GM04504 (cell line): ENCODE data around the gene FAM168A.

Experiments
- DNase-seq: peaks from one replicate; pipeline ENCODE4 v3.0.0-alpha.2; 2012; ENCODE audit warnings: low read depth

FAM168A gene

GRCh38 chr11:73388265-73389133 is 209.4 kb downstream of the FAM168A start:
- DNase-seq = no peak

GRCh38 chr11:73387594-73388264 is 210.2 kb downstream of the FAM168A start:
- no peak for DNase-seq

- DNase-seq = no peak
These were observed 211.4 kb downstream of the FAM168A start for GRCh38 chr11:73386546-73386945.

- no peak for DNase-seq
These were observed 211.9 kb downstream of the FAM168A start for GRCh38 chr11:73386016-73386415.

GRCh38 chr11:73384872-73385689 is 212.8 kb downstream of the FAM168A start:
- no peak for DNase-seq

- DNase-seq = no peak
These were observed 213.4 kb downstream of the FAM168A start for GRCh38 chr11:73384531-73384871.

GRCh38 chr11:73384125-73384441 is 213.8 kb downstream of the FAM168A start:
- DNase-seq = no peak

- DNase-seq = no peak
These were observed 214.4 kb downstream of the FAM168A start for GRCh38 chr11:73383249-73384124.

GRCh38 chr11:73382747-73383146 is 215.2 kb downstream of the FAM168A start:
- no peak for DNase-seq

- DNase-seq = no peak
These were observed 215.7 kb downstream of the FAM168A start for GRCh38 chr11:73382183-73382582.

GRCh38 chr11:73381589-73381988 is 216.3 kb downstream of the FAM168A start:
- no peak for DNase-seq

- no peak for DNase-seq
These were observed 217.0 kb downstream of the FAM168A start for GRCh38 chr11:73380897-73381410.

- DNase-seq = no peak
These were observed 217.6 kb downstream of the FAM168A start for GRCh38 chr11:73380331-73380730.

- no peak for DNase-seq
These were observed 218.6 kb downstream of the FAM168A start for GRCh38 chr11:73379189-73379880.

GRCh38 chr11:73376803-73377629 is 220.9 kb downstream of the FAM168A start:
- DNase-seq = peak; percentile 65

- DNase-seq = peak; percentile 76
These were observed 221.6 kb downstream of the FAM168A start, which contains the start of gene RELT for GRCh38 chr11:73376160-73376802. TSS of gene RELT (plus strand) at chr11:73376399. CDS start at chr11:73389137, 12,738 bp downstream.

- no peak for DNase-seq
These were observed 222.1 kb downstream of the FAM168A start for GRCh38 chr11:73375830-73376159.

GRCh38 chr11:73374151-73374550 is 223.8 kb downstream of the FAM168A start:
- DNase-seq = peak; percentile 29

- no peak for DNase-seq
These were observed 225.4 kb downstream of the FAM168A start for GRCh38 chr11:73372375-73372993.
